K562 (cell line): ENCODE results near the gene FBRS. TPM values are rescaled to one million over a fixed set of nuclear protein-coding genes. Genes with fewer than 3 reads are reported as not detected.
A peak's percentile ranks its signal among the peaks of the same experiment; 100 is the strongest.

Source experiments
- ATF7 ChIP-seq: fragments of 450-650 bp; IDR thresholded peaks from 2 replicates; pipeline ENCODE4 v1.7.1; 2014; ENCODE audit warnings: mild to moderate bottlenecking, moderate library complexity
- CBFB ChIP-seq: sonication (generic); formaldehyde crosslinking; IDR thresholded peaks from 2 replicates; pipeline ENCODE4 v1.4.0; 2020; ENCODE audit warnings: mild to moderate bottlenecking, missing genetic modification reagents
- GTF2A2 ChIP-seq: IDR thresholded peaks from 2 replicates; pipeline ENCODE4 v1.6.1; 2016; ENCODE audit warnings: mild to moderate bottlenecking, missing genetic modification characterization, missing compliant biosample characterization
- HIVEP1 ChIP-seq: fragments of 250-450 bp; sonication (Bioruptor Pico); IDR thresholded peaks from 2 replicates; pipeline ENCODE4 v1.4.0; 2020; ENCODE audit warnings: mild to moderate bottlenecking
- HLTF ChIP-seq: fragments of 450-650 bp; IDR thresholded peaks from 2 replicates; pipeline ENCODE4 v1.6.1; 2016
- KAT8 ChIP-seq: fragments of 450-650 bp; IDR thresholded peaks from 2 replicates; pipeline ENCODE4 v1.6.1; 2016; ENCODE audit warnings: low read depth, mild to moderate bottlenecking
- MBD2 ChIP-seq: sonication (generic); IDR thresholded peaks from 2 replicates; pipeline ENCODE4 v1.6.1; 2016; ENCODE audit warnings: low read depth, borderline replicate concordance
- PHB ChIP-seq: fragments of 250-450 bp; sonication (Bioruptor Pico); IDR thresholded peaks from 2 replicates; pipeline ENCODE4 v1.5.0; 2021
- ZNF175 ChIP-seq: fragments of 200-800 bp; sonication (Bioruptor generic); IDR thresholded peaks from 2 replicates; pipeline ENCODE4 v1.6.1; 2016; ENCODE audit warnings: low read depth, mild to moderate bottlenecking, missing genetic modification characterization, missing compliant biosample characterization
- polyA plus RNA-seq, 8 experiments: library from polyadenylated mRNA; depleted of rRNA in 4 of 8; stranded (reverse) in 5 of 8; unstranded in 3 of 8; fragments of >200 nt; fragmentation: Nextera tagmentation in 2 of 8; fragmentation: Illumina TruSeq in 1 of 8; extraction: Ambion mirVana in 2 of 8; extraction: Trizol in 1 of 8; gene quantifications; 2 replicates each; pipeline versions ENCODE4 v1.2.1 to v1.2.3, GENCODE V29; 2011 to 2014; ENCODE audit warnings: inconsistent platforms in 1 of 8, missing spikeins in 1 of 8
- total RNA-seq, 7 experiments: library from RNA; depleted of rRNA in 6 of 7; stranded (reverse); fragments of >200 nt in 6 of 7; fragmentation: Illumina TruSeq in 2 of 7; extraction: Trizol in 2 of 7; gene quantifications; 2 replicates each; pipeline versions ENCODE4 v1.2.1 to v1.2.3, GENCODE V29; 2011 to 2021; ENCODE audit warnings: low replicate concordance in 1 of 7
- TF ChIP-seq, protein P1 (sequence below), 2 experiments: IDR thresholded peaks; 2 replicates each; pipeline ENCODE4 v1.6.1; 2012; ENCODE audit warnings: improper control_type of control experiment in 2 of 2, low read depth in 2 of 2, low read length in 2 of 2, borderline replicate concordance in 1 of 2
- TF ChIP-seq, protein P2 (sequence below): sonication (generic); formaldehyde crosslinking; IDR thresholded peaks from 2 replicates; pipeline ENCODE4 v1.8.0; 2022; ENCODE audit warnings: mild to moderate bottlenecking, missing genetic modification reagents
- TF ChIP-seq, protein P3 (sequence below), 2 experiments: fragments of 450-650 bp; IDR thresholded peaks; 2 replicates each; pipeline ENCODE4 v1.6.1; 2016; ENCODE audit warnings: mild to moderate bottlenecking in 2 of 2, borderline replicate concordance in 1 of 2, low read depth in 1 of 2, moderate library complexity in 1 of 2

Gene FBRS
- total and polyA plus RNA-seq, 9 of the 15 experiments (the other 6 are each of a cell fraction or from before 2014, with no cell fraction given), result 0.32 to 59.5 (median 13.1) TPM

DNA sequence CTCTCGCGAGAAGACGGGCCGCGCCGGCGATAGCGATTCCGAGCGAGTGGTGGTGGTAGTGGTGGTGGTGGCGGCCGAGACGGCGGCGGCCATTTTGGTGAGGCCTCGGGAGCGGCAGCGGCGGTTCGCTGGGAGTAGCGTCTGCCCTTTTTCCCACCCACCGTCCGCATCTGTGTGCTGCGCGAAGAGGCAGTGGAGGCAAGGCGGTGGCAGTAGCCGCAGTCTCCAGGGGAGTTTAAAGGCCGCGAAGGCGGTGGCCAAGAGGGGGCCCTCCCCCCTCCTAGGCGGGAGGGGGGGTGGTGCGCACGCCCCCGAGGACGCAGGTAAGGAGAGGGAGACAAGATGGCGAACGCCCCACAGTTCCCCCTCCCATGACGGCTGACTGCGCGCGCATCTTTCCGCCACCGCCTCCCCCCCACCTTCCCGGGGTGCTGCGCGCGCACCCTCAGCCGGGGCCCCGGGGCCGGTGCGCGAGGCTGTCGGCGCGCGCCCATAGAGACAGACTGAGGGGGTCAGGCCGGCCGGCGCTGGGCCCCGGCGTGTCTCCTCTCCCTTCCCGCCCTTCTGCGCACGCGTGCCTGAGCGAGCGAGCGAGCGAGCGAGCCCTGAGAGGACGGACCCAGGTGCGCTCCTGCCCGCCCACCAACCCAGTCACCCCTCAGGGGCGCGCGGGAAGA, 40.0 kb downstream of the FBRS start (continued):
- TF ChIP-seq GTF2A2 (no peak), KAT8 (peak; percentile 96), PHB (CRISPR knock-in tag) (peak; percentile 86; the same call in 1 of the 2 replicates), ZNF175 (CRISPR knock-in tag) (peak; percentile 41; the same call in 1 of the 2 replicates), MBD2 (peak; percentile 69), HLTF (peak; percentile 95), CBFB (CRISPR knock-in tag) (0 out of 2 replicates have a peak, but pooled peaks have one; percentile 14), HIVEP1 (CRISPR knock-in tag) (peak; percentile 43; the same call in 1 of the 2 replicates), ATF7 (peak; percentile 90)
- TF ChIP-seq, protein P1, sequence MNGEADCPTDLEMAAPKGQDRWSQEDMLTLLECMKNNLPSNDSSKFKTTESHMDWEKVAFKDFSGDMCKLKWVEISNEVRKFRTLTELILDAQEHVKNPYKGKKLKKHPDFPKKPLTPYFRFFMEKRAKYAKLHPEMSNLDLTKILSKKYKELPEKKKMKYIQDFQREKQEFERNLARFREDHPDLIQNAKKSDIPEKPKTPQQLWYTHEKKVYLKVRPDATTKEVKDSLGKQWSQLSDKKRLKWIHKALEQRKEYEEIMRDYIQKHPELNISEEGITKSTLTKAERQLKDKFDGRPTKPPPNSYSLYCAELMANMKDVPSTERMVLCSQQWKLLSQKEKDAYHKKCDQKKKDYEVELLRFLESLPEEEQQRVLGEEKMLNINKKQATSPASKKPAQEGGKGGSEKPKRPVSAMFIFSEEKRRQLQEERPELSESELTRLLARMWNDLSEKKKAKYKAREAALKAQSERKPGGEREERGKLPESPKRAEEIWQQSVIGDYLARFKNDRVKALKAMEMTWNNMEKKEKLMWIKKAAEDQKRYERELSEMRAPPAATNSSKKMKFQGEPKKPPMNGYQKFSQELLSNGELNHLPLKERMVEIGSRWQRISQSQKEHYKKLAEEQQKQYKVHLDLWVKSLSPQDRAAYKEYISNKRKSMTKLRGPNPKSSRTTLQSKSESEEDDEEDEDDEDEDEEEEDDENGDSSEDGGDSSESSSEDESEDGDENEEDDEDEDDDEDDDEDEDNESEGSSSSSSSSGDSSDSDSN (IDR thresholded peaks at IDR 0.05; ENCODE audit: borderline replicate concordance in 1 of 2, low read depth in 2 of 2, low read length in 2 of 2), result no peak
- TF ChIP-seq, protein P2, sequence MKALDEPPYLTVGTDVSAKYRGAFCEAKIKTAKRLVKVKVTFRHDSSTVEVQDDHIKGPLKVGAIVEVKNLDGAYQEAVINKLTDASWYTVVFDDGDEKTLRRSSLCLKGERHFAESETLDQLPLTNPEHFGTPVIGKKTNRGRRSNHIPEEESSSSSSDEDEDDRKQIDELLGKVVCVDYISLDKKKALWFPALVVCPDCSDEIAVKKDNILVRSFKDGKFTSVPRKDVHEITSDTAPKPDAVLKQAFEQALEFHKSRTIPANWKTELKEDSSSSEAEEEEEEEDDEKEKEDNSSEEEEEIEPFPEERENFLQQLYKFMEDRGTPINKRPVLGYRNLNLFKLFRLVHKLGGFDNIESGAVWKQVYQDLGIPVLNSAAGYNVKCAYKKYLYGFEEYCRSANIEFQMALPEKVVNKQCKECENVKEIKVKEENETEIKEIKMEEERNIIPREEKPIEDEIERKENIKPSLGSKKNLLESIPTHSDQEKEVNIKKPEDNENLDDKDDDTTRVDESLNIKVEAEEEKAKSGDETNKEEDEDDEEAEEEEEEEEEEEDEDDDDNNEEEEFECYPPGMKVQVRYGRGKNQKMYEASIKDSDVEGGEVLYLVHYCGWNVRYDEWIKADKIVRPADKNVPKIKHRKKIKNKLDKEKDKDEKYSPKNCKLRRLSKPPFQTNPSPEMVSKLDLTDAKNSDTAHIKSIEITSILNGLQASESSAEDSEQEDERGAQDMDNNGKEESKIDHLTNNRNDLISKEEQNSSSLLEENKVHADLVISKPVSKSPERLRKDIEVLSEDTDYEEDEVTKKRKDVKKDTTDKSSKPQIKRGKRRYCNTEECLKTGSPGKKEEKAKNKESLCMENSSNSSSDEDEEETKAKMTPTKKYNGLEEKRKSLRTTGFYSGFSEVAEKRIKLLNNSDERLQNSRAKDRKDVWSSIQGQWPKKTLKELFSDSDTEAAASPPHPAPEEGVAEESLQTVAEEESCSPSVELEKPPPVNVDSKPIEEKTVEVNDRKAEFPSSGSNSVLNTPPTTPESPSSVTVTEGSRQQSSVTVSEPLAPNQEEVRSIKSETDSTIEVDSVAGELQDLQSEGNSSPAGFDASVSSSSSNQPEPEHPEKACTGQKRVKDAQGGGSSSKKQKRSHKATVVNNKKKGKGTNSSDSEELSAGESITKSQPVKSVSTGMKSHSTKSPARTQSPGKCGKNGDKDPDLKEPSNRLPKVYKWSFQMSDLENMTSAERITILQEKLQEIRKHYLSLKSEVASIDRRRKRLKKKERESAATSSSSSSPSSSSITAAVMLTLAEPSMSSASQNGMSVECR (CRISPR knock-in tag), result peak; percentile 83; the same call in 1 of the 2 replicates
- TF ChIP-seq, protein P3, sequence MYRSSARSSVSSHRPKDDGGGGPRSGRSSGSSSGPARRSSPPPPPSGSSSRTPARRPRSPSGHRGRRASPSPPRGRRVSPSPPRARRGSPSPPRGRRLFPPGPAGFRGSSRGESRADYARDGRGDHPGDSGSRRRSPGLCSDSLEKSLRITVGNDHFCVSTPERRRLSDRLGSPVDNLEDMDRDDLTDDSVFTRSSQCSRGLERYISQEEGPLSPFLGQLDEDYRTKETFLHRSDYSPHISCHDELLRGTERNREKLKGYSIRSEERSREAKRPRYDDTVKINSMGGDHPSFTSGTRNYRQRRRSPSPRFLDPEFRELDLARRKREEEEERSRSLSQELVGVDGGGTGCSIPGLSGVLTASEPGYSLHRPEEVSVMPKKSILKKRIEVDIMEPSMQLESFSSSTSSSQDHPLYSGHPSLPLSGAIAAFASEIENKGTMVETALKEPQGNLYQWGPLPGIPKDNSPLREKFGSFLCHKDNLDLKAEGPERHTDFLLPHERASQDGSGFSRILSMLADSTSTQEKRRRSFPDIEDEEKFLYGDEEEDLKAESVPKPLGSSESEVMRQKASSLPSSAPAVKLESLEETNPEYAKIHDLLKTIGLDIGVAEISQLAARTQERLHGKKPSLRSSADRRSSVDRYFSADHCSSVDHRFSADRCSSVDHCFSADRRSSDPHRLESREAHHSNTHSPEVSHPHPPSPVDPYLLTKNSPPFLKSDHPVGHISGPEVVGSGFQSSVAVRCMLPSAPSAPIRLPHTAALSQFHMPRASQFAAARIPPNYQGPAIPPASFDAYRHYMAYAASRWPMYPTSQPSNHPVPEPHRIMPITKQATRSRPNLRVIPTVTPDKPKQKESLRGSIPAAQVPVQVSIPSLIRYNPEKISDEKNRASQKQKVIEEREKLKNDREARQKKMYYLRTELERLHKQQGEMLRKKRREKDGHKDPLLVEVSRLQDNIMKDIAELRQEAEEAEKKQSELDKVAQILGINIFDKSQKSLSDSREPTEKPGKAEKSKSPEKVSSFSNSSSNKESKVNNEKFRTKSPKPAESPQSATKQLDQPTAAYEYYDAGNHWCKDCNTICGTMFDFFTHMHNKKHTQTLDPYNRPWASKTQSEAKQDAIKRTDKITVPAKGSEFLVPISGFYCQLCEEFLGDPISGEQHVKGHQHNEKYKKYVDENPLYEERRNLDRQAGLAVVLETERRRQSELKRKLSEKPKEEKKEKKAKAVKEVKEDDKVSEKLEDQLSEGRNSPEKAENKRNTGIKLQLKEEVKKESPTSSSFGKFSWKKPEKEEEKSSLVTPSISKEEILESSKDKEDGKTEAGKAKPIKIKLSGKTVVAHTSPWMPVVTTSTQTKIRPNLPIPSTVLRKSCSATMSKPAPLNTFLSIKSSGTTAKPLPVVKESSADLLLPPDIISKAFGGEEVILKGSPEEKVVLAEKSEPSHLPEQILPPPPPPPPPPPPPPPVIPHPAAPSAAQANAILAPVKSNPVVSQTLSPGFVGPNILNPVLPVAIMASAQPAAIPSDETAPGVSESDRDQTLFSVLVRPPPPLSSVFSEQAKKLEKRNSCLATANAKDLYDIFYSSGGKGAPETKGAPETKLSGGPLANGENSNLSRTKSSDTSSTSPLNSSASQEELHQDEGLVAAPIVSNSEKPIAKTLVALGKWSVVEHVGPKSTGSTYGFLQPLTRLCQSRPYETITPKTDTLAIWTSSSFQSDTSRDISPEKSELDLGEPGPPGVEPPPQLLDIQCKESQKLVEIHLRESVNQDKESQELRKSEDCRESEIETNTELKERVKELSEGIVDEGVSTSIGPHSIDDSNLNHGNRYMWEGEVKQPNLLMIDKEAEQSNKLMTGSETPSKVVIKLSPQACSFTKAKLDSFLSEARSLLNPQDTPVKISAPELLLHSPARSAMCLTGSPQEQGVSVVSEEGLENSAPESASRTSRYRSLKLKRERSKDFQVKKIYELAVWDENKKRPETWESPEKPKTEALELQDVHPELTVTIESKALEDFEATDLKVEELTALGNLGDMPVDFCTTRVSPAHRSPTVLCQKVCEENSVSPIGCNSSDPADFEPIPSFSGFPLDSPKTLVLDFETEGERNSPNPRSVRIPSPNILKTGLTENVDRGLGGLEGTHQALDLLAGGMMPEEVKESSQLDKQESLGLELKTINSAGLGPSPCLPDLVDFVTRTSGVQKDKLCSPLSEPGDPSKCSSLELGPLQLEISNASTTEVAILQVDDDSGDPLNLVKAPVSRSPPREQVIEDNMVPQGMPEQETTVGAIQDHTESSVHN (IDR thresholded peaks at IDR 0.05; ENCODE audit: borderline replicate concordance in 1 of 2, low read depth in 1 of 2), result 0 out of 4 replicates have a peak, but pooled peaks of 1 of the 2 experiments have one; percentile 60
